ENCODE data around the gene RREB1. TPM values are rescaled to one million over a fixed set of nuclear protein-coding genes. Genes with fewer than 3 reads are reported as not detected.
A peak's percentile ranks its signal among the peaks of the same experiment; 100 is the strongest.

Gene RREB1
- total and polyA plus RNA-seq, 5 experiments from 2014 or later, result 2.5 to 53.0 (median 5.8) TPM

- Mint-ChIP-seq H3K27ac (no peak overlapping the region), H3K9me3 (peaks cover 0 to 3% (median 0%) of the 10 kb centered on the region in 9 donors), H3K36me3 (no peaks in the 10 kb centered on the region), H3K27me3 (no peaks in the 10 kb centered on the region), H3K4me1 (peaks cover 0 to 19% (median 13%) of the 10 kb centered on the region in 4 donors), H3K4me3 (no peak overlapping the region)
- ATAC-seq (no peak), DNase-seq (no peak)
- POLR2A ChIA-PET, result interaction anchor here (0.6 to 0.8 kb wide), 2 partner anchors 9 to 403 kb away, joined by 4 to 5 read pairs; no protein-coding TSS in a partner anchor
Observed at GRCh38 chr6:7077856-7078255, 29.9 kb upstream of the RREB1 start.

DNA sequence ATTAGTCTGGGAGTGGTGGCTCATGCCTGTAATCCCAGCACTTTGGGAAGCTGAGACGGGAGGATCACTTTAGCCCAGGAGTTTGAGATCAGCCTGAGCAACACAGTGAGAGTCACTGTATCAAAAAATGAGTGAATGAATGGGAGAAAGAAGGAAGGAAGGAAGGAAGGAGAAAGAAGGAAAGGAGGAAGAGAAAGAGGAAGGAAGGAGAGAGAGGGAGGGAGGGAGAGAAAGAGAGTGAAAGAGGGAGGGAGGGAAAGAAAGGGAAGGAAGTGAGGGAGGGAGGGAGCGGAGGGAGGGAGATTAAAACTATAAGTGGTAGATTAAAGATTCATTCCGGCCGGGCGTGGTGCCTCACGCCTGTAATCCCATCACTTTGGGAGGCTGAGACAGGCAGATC is 28.9 kb upstream of the RREB1 start:
- ATAC-seq, result no peak
- POLR2A ChIA-PET, result no interaction called here
- no peak overlapping the region for H3K4me3 Mint-ChIP-seq
- no peaks in the 10 kb centered on the region for H3K36me3 Mint-ChIP-seq
- H3K9me3 Mint-ChIP-seq, result peaks cover 0 to 6% (median 0%) of the 10 kb centered on the region in 9 donors
- DNase-seq, result no peak
- H3K27me3 Mint-ChIP-seq, result no peaks in the 10 kb centered on the region
- H3K4me1 Mint-ChIP-seq, result peaks cover 0 to 12% (median 6%) of the 10 kb centered on the region in 4 donors
- H3K27ac Mint-ChIP-seq, result peak overlapping the region in 1 of 10 donors; percentile 71

DNA sequence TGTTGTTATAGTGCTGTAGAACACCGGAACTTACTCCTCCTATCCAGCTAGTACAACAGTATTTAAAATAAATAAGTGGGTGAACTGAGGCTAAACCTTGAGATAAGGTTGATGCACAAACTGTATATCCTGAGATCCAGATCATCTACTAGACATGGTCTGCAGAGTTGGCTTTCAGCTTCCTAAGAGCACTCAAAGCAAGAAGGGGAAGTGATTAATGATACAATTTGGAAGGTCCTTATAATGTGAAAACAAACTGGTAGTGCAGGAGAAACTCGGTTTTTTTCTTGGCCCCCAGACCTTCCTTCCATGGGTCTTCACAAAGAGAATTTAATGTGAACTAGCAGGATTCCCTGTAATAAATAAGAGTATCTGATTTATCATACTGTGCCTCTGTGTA is 27.4 kb upstream of the RREB1 start:
- DNase-seq (no peak), ATAC-seq (no peak)
- Mint-ChIP-seq H3K4me1 (peaks cover 5 to 13% (median 10%) of the 10 kb centered on the region in 4 donors), H3K27ac (no peak overlapping the region), H3K9me3 (peaks cover 0 to 15% (median 0%) of the 10 kb centered on the region in 9 donors), H3K36me3 (peaks cover 0 to 5% (median 0%) of the 10 kb centered on the region in 3 donors), H3K27me3 (no peaks in the 10 kb centered on the region), H3K4me3 (no peak overlapping the region)
- POLR2A ChIA-PET, result no interaction called here

DNA sequence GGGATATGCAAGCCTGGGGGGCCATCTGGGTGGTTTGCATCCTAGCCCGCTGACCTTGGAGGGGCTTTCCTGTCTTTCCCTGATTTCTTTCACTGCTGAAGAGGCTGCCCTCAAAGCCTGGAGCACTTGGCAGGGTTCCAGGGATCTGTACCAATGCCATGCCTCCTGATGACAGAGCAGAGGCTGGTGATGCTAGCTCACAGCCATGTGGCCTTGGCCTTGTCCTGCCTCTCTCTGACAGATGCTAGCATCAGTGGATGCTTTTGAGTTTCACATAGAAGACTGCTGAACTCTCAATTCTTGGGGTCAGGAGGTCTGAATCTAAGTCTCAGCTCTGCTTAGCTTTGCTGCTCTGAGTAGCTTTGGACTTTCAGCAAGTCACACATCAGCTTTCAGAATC is 21.9 kb upstream of the RREB1 start:
- DNase-seq (peak in 2 of 10 donors; percentile 7 to 8), ATAC-seq (peak; percentile 13 to 17)
- POLR2A ChIA-PET, result interaction anchor here (0.6 to 3.0 kb wide), 2 partner anchors 23 to 137 kb away, joined by 6 to 24 read pairs; partner anchors contain the start of gene RREB1
- Mint-ChIP-seq H3K9me3 (peaks cover 0 to 15% (median 0%) of the 10 kb centered on the region in 9 donors), H3K27ac (peak overlapping the region in 9 of 10 donors; percentile 85 to 95 (median 90)), H3K27me3 (no peaks in the 10 kb centered on the region), H3K36me3 (peaks cover 0 to 5% (median 0%) of the 10 kb centered on the region in 3 donors), H3K4me3 (peak overlapping the region in 8 of 10 donors; percentile 73 to 89 (median 85)), H3K4me1 (peaks cover 19 to 49% (median 40%) of the 10 kb centered on the region in 4 donors)

GRCh38 chr6:7086488-7086887 is 21.3 kb upstream of the RREB1 start:
- Mint-ChIP-seq H3K9me3 (peaks cover 0 to 15% (median 0%) of the 10 kb centered on the region in 9 donors), H3K4me1 (peaks cover 19 to 49% (median 40%) of the 10 kb centered on the region in 4 donors), H3K36me3 (peaks cover 0 to 5% (median 0%) of the 10 kb centered on the region in 3 donors), H3K4me3 (peak overlapping the region; percentile 73 to 89 (median 85)), H3K27me3 (no peaks in the 10 kb centered on the region), H3K27ac (peak overlapping the region; percentile 77 to 95 (median 90))
- ATAC-seq (peak; percentile 71 to 82), DNase-seq (peak in 9 of 10 donors; percentile 7 to 52 (median 26))
- POLR2A ChIA-PET, result interaction anchor here (0.6 to 3.0 kb wide), 9 partner anchors 8 to 476 kb away, joined by 3 to 24 read pairs (median 4); partner anchors contain the start of gene RREB1

DNA sequence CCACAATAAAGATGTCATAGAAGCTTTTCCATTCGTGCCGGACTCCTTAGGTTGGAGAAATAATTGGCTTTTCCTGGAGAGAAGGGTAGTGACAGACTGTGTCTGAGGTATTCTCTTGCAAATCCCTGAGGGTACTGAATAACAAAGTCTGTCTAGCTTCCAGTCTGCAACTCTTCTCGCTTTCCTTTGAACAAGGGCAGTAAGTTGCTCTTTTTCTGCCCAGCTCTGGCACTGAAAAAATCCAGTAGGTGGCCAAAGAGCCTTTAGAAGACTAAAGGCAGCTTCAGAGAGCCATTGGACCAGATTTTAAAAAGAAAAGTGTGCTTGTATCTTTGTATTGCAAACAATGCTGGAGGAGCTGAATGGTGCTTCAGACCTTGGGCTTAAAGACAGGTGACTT is 20.7 kb upstream of the RREB1 start:
- DNase-seq, result peak in 1 of 10 donors; percentile 18

DNA sequence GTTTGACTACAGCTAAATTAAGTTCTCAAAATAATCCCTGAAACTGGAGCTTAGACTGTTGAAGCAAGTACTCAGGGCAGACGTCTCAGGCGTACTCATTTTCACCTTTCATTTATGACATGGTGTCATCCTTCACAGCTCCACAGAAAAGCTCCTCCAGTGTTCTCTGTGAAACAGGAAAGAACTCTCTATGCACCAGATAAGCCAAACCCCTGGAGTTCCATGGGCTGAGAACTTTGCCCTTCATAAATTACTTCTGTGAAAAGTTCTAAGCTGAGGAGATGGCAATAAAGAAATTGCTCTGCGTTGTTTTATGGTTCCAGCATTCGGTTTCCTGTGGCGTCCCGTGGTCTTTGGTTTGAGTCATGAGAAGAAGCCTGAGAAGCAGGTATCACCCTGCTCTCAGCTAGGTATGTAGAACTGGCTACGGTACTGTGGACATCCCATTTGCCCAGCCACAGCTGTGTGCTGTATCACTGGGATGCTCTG is 20.2 kb upstream of the RREB1 start:
- Mint-ChIP-seq H3K27ac (peak overlapping the region; percentile 15 to 95 (median 90)), H3K27me3 (no peaks in the 10 kb centered on the region), H3K36me3 (peaks cover 0 to 5% (median 0%) of the 10 kb centered on the region in 3 donors), H3K4me3 (peak overlapping the region; percentile 73 to 89 (median 85)), H3K4me1 (peaks cover 19 to 49% (median 40%) of the 10 kb centered on the region in 4 donors), H3K9me3 (peaks cover 0 to 15% (median 0%) of the 10 kb centered on the region in 9 donors)
- POLR2A ChIA-PET, result interaction anchor here (0.6 to 3.0 kb wide), 13 partner anchors 8 to 477 kb away, joined by 3 to 24 read pairs (median 4); partner anchors contain the start of gene RREB1
- DNase-seq, result peak in 4 of 10 donors; percentile 12 to 42 (median 37)
- ATAC-seq, result peak; percentile 67 to 71

More for the DNA sequence above, 20.7 kb upstream of the RREB1 start:
- peaks cover 0 to 5% (median 0%) of the 10 kb centered on the region in 3 donors for H3K36me3 Mint-ChIP-seq
- H3K4me1 Mint-ChIP-seq, result peaks cover 19 to 49% (median 40%) of the 10 kb centered on the region in 4 donors
- POLR2A ChIA-PET, result interaction anchor here (0.6 to 3.0 kb wide), 13 partner anchors 9 to 476 kb away, joined by 3 to 24 read pairs (median 4); partner anchors contain the start of gene RREB1
- H3K27me3 Mint-ChIP-seq, result no peaks in the 10 kb centered on the region
- peak overlapping the region; percentile 73 to 89 (median 85) for H3K4me3 Mint-ChIP-seq
- ATAC-seq, result peak in 1 of 2 donors; percentile 28
- peaks cover 0 to 15% (median 0%) of the 10 kb centered on the region in 9 donors for H3K9me3 Mint-ChIP-seq
- peak overlapping the region; percentile 77 to 95 (median 90) for H3K27ac Mint-ChIP-seq

GRCh38 chr6:7088076-7088742 is 19.6 kb upstream of the RREB1 start:
- no peaks in the 10 kb centered on the region for H3K27me3 Mint-ChIP-seq
- H3K4me3 Mint-ChIP-seq, result peak overlapping the region; percentile 73 to 89 (median 85)
- H3K36me3 Mint-ChIP-seq, result peaks cover 0 to 5% (median 0%) of the 10 kb centered on the region in 3 donors
- peak overlapping the region in 9 of 10 donors; percentile 85 to 95 (median 90) for H3K27ac Mint-ChIP-seq
- ATAC-seq, result peak; percentile 20 to 38
- POLR2A ChIA-PET, result interaction anchor here (0.6 to 3.0 kb wide), 5 partner anchors 18 to 276 kb away, joined by 4 to 24 read pairs (median 4); partner anchors contain the start of gene RREB1
- DNase-seq, result peak in 1 of 10 donors; percentile 9
- H3K4me1 Mint-ChIP-seq, result peaks cover 19 to 49% (median 40%) of the 10 kb centered on the region in 4 donors
- H3K9me3 Mint-ChIP-seq, result peaks cover 0 to 9% (median 0%) of the 10 kb centered on the region in 9 donors

GRCh38 chr6:7098993-7099392 is 8.8 kb upstream of the RREB1 start:
- DNase-seq (no peak), ATAC-seq (no peak)
- POLR2A ChIA-PET, result no interaction called here
- Mint-ChIP-seq H3K4me1 (peaks cover 4 to 16% (median 9%) of the 10 kb centered on the region in 4 donors), H3K9me3 (no peaks in the 10 kb centered on the region), H3K36me3 (no peaks in the 10 kb centered on the region), H3K27ac (no peak overlapping the region), H3K27me3 (no peaks in the 10 kb centered on the region), H3K4me3 (no peak overlapping the region)

- Mint-ChIP-seq H3K4me1 (peaks cover 4 to 14% (median 9%) of the 10 kb centered on the region in 4 donors), H3K27me3 (no peaks in the 10 kb centered on the region), H3K9me3 (no peaks in the 10 kb centered on the region), H3K27ac (peak overlapping the region in 3 of 10 donors; percentile 2 to 79 (median 28)), H3K4me3 (no peak overlapping the region), H3K36me3 (no peaks in the 10 kb centered on the region)
- DNase-seq, result no peak
- no peak for ATAC-seq
- POLR2A ChIA-PET, result interaction anchor here (0.9 kb wide), 1 partner anchor 13 kb away, joined by 3 read pairs; no protein-coding TSS in a partner anchor
Observed at GRCh38 chr6:7100072-7100752, 7.5 kb upstream of the RREB1 start.

DNA sequence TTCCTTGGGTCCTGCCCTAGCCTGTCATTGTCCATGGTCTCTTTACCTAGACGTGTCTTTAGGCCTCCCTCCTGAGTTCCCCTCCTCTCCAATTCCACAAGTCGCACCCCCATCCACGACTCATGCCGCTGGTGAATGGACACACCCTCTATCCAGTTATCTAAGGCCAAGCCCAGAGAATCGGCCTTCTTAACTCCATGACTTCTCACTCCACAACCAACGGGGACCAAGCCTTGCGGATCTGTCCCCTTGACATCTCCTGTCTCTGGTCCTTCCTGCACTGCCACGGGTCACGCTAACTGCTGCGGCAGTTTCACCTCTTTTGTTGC is 7.0 kb upstream of the RREB1 start:
- H3K9me3 Mint-ChIP-seq, result no peaks in the 10 kb centered on the region
- H3K27me3 Mint-ChIP-seq, result no peaks in the 10 kb centered on the region
- H3K36me3 Mint-ChIP-seq, result no peaks in the 10 kb centered on the region
- POLR2A ChIA-PET, result no interaction called here
- H3K4me1 Mint-ChIP-seq, result peaks cover 4 to 14% (median 9%) of the 10 kb centered on the region in 4 donors
- H3K4me3 Mint-ChIP-seq, result no peak overlapping the region
- ATAC-seq, result no peak
- DNase-seq, result no peak
- H3K27ac Mint-ChIP-seq, result peak overlapping the region in 1 of 10 donors; percentile 66

DNA sequence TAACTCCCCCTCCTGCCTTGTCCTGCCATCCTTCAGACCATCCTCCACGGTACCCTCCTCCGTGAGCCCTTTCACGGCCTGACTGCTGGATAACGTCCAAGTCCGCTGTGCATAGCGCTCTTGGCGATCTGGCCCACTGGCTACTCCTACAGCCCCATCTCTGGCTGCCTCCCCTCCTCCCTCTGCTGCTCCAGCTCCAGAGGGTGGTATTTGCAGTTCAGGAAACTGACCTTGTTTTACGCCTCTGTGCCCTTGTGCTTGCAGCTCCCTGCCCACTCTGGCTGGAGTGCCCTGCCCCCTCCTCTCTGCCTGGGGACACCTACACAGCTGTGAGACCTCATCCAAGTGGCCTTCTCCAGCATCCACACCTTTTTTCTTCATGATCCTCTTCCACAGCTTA is 6.5 kb upstream of the RREB1 start:
- DNase-seq (no peak), ATAC-seq (no peak)
- Mint-ChIP-seq H3K36me3 (no peaks in the 10 kb centered on the region), H3K27me3 (no peaks in the 10 kb centered on the region), H3K27ac (peak overlapping the region in 1 of 10 donors; percentile 39), H3K4me3 (no peak overlapping the region), H3K4me1 (peaks cover 6 to 14% (median 11%) of the 10 kb centered on the region in 4 donors), H3K9me3 (no peaks in the 10 kb centered on the region)
- POLR2A ChIA-PET, result interaction anchor here (1.1 kb wide), 1 partner anchor 49 kb away, joined by 3 read pairs; no protein-coding TSS in a partner anchor
